Right atrium auricular region (tissue), 2 donors: ENCODE measurements around the gene FRAS1. TPM values are rescaled to one million over a fixed set of nuclear protein-coding genes. Genes with fewer than 3 reads are reported as not detected.

Experiments used
- DNase-seq: peaks from one replicate; pipeline ENCODE4 v3.0.0-alpha.2; 2019; ENCODE audit warnings: low spot score
- H3K27ac ChIP-seq, 2 donors: fragments of 200-600 bp; sonication (generic); 1 replicate in 1 of 2; 2 replicates in 1 of 2; pipeline ENCODE4 v1.5.1; 2016 to 2019
- H3K27me3 ChIP-seq, 2 donors: fragments of 200-600 bp; sonication (generic); one replicate each; pipeline versions ENCODE4 v1.5.1 to v1.6.0; 2017 to 2019
- H3K36me3 ChIP-seq: fragments of 200-600 bp; sonication (generic); one replicate; pipeline ENCODE4 v1.5.1; 2016
- H3K4me1 ChIP-seq, 2 donors: fragments of 200-600 bp; sonication (generic); one replicate each; pipeline versions ENCODE4 v1.5.1 to v1.6.0; 2017 to 2019
- H3K4me3 ChIP-seq, 2 donors: fragments of 200-600 bp; sonication (generic); 1 replicate in 1 of 2; 2 replicates in 1 of 2; pipeline ENCODE4 v1.5.1; 2017 to 2019; ENCODE audit warnings: mild to moderate bottlenecking in 1 of 2, moderate library complexity in 1 of 2
- H3K9me3 ChIP-seq, 2 donors: fragments of 200-600 bp; sonication (generic); one replicate each; pipeline ENCODE4 v1.5.1; 2019
- total RNA-seq, 2 donors: library from RNA; depleted of rRNA; stranded (reverse); fragments of >200 nt; gene quantifications; one replicate each; pipeline ENCODE4 v1.1.0, GENCODE V29; 2016
- TF ChIP-seq, protein P1 (sequence below), 2 donors: fragments of 200-600 bp; sonication (generic); IDR thresholded peaks; one replicate each; pipeline ENCODE4 v1.5.1; 2019; ENCODE audit warnings: antibody characterized with exemption in 2 of 2

The FRAS1 gene
- total RNA-seq, 2 donors from 2014 or later = 5.8 to 12.9 TPM

DNA sequence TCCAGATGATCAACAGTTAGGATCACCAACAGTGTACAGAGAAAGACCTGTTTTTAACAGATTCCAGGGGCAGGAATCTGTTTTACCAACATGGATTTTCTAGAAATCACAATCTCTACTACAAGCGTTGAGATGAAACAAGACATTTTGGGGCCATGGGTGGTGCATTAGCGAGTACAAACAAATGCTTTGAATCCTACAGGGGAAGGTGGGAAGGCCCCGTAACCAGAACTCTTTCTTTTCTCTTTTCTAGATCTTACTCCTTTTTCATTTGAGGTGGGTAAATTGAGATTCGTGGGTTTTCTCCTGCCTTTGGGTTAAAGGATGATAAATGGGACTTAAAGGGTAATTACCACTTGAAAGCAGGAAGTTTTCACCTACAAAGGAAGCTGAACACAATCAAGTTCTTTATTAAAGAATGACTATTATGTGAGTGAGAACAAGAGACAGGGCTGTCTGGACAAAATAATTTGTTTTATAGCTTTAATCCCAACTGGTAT is 304.5 kb downstream of the FRAS1 start:
- Histone ChIP-seq H3K9me3 (no peaks in the 10 kb centered on the region), H3K4me3 (no peak overlapping the region), H3K27me3 (no peaks in the 10 kb centered on the region), H3K4me1 (no peaks in the 10 kb centered on the region), H3K27ac (no peak overlapping the region), H3K36me3 (no peaks in the 10 kb centered on the region)
- TF ChIP-seq, protein P1, sequence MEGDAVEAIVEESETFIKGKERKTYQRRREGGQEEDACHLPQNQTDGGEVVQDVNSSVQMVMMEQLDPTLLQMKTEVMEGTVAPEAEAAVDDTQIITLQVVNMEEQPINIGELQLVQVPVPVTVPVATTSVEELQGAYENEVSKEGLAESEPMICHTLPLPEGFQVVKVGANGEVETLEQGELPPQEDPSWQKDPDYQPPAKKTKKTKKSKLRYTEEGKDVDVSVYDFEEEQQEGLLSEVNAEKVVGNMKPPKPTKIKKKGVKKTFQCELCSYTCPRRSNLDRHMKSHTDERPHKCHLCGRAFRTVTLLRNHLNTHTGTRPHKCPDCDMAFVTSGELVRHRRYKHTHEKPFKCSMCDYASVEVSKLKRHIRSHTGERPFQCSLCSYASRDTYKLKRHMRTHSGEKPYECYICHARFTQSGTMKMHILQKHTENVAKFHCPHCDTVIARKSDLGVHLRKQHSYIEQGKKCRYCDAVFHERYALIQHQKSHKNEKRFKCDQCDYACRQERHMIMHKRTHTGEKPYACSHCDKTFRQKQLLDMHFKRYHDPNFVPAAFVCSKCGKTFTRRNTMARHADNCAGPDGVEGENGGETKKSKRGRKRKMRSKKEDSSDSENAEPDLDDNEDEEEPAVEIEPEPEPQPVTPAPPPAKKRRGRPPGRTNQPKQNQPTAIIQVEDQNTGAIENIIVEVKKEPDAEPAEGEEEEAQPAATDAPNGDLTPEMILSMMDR (IDR thresholded peaks at IDR 0.05) = no peak
- no peak for DNase-seq

DNA sequence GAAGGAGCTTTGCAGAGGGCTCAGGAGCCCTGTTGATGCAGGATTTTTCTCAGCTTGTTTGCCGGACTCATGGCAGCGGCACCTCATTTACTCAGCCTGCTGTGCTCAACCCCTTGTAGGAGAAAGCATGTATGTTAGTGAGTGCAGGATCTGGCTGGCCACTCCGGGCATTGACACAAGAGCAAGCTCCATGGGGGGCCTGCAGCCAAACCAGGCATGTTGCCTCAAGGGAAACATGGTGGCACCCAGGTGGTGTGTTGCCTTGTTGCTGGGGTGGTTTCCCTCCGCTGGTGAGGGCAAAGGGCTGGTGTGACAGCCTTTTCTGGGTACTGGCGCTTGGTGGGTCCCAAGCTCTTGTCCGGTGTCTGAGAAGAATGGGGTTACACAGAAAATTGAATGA is 305.2 kb downstream of the FRAS1 start:
- Histone ChIP-seq H3K27ac (no peak overlapping the region), H3K36me3 (no peaks in the 10 kb centered on the region), H3K27me3 (no peaks in the 10 kb centered on the region), H3K9me3 (no peaks in the 10 kb centered on the region), H3K4me1 (no peaks in the 10 kb centered on the region), H3K4me3 (no peak overlapping the region)
- TF ChIP-seq, protein P1 (IDR thresholded peaks at IDR 0.05) = no peak
- no peak for DNase-seq

DNA sequence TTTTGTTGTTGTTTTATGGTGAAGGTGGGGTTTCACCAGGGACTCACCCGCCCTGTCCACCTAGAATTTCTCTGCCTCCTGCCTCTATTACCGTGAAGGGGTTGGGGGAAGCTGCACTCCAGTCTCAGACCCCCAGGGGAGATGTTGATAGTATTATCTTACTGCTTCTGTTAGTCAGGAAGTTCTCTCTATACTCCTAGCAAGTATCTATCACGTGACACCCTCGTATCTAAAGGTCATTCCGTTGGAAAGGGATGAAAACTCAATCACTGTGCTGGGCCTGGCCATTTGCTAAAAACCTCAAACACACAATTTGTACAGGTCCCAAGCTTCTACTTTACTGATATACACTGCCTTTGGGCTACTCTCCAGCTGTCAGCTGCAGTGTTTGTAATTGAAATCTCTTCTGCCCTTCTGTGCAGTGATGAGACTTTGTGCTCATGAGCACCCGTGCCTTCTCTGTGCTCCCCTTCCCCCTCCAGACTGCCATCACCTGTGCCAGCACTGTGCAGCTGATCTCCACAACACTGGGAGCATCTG is 306.0 kb downstream of the FRAS1 start:
- no peak overlapping the region for H3K4me3 ChIP-seq
- H3K4me1 ChIP-seq = no peaks in the 10 kb centered on the region
- H3K27ac ChIP-seq = no peak overlapping the region
- no peaks in the 10 kb centered on the region for H3K27me3 ChIP-seq
- no peaks in the 10 kb centered on the region for H3K36me3 ChIP-seq
- DNase-seq = no peak
- TF ChIP-seq, protein P1 (IDR thresholded peaks at IDR 0.05) = no peak
- H3K9me3 ChIP-seq = no peaks in the 10 kb centered on the region

DNA sequence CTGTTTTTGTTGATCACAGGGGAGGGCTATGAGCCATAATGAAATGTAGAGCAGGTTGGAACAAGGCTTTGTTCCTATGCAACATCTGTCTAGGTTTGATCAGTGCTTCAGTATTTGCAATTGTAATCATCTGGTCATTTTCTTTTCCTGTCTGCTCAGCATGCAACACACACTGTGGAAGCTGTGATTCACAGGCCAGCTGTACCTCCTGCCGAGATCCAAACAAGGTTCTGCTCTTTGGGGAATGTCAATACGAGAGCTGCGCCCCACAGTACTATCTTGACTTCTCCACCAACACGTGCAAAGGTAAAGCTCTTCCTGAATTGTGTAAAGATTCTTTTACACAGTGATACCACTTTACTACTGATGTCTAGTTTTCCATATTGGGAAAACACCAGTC is 312.6 kb downstream of the FRAS1 start:
- H3K9me3 ChIP-seq = no peaks in the 10 kb centered on the region
- H3K4me3 ChIP-seq = no peak overlapping the region
- no peaks in the 10 kb centered on the region for H3K4me1 ChIP-seq
- no peaks in the 10 kb centered on the region for H3K27me3 ChIP-seq
- TF ChIP-seq, protein P1 (IDR thresholded peaks at IDR 0.05) = no peak
- peaks cover 4% of the 10 kb centered on the region for H3K36me3 ChIP-seq
- no peak overlapping the region for H3K27ac ChIP-seq
- DNase-seq = no peak

DNA sequence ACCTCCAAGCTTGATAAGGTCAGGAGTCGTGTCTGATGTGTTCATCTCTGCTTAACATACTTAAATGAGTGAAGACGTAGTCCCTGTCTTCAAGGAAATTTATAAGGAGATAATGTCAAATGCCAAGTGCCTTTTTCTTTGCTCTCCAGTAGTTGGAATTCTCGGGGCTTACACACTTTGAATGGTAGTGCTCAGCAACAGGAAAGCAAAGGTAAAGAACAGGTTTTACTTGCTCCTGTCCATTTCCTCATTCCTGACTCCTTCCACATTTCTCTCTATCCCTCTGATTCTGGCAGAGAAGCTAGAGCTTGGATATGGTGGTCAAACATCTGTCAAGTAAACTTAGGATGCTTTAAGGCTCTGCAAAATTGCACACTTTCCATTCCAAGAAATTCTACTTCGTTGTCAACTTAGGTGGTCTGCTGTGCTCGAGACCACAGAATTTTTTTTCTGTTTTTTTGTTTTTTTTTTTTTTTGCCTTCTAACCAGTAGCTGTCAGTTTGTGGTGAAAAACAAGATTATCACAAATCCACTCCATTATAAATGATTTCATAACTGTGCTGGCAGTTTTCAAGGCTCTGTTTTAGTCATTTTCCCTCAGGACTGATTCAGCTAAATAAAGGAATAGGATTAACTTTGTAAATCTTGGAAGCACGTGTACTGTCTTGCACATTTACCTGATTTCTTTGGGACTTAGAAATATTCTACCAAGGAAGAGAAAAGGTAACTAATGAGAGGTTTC is 313.7 kb downstream of the FRAS1 start:
- Histone ChIP-seq H3K36me3 (peaks cover 4% of the 10 kb centered on the region), H3K4me3 (no peak overlapping the region)
- TF ChIP-seq, protein P1 (IDR thresholded peaks at IDR 0.05) = no peak

More for the DNA sequence above, 313.7 kb downstream of the FRAS1 start:
- DNase-seq = no peak
- Histone ChIP-seq H3K4me1 (no peaks in the 10 kb centered on the region), H3K27ac (no peak overlapping the region), H3K27me3 (no peaks in the 10 kb centered on the region), H3K9me3 (no peaks in the 10 kb centered on the region)
